H1 (cell line): ENCODE data around the gene TOM1L2. TPM values are rescaled to one million over a fixed set of nuclear protein-coding genes. Genes with fewer than 3 reads are reported as not detected.

Experiments
- CTCF ChIA-PET: fragments of 300-600 bp; sonication (Branson Sonifier 250); formaldehyde crosslinking; loops from one replicate; lab custom pipeline; 2021; ENCODE audit not compliant: partially characterized antibody; lab: Charles Lee
- POLR2A ChIA-PET: fragments of 300-600 bp; sonication (Branson Sonifier 250); formaldehyde crosslinking; loops from one replicate; lab custom pipeline; 2021; ENCODE audit warnings: inconsistent platforms; ENCODE audit not compliant: partially characterized antibody; lab: Charles Lee
- DNase-seq, 2 experiments: peaks; one replicate each; pipeline versions ENCODE4 v3.0.0 to v3.0.0-alpha.2; 2010 to 2022; ENCODE audit warnings: low spot score in 2 of 2, low read depth in 1 of 2, mixed read lengths in 1 of 2
- FAIRE-seq: peaks from 2 replicates; lab custom pipeline; 2011; peaks lifted over from hg19 to GRCh38; lab: Jason Lieb, UNC
- H2AFZ ChIP-seq: 2 replicates; pipeline ENCODE4 v1.8.1; 2012; ENCODE audit warnings: low read length, inconsistent platforms
- H2AK5ac ChIP-seq: 2 replicates; pipeline ENCODE4 v1.6.1; 2013; ENCODE audit warnings: low read depth, low read length
- H2BK120ac ChIP-seq: replicated peaks from 2 replicates; pipeline ENCODE3; 2013; ENCODE audit warnings: low read depth, low read length, inconsistent platforms
- H2BK12ac ChIP-seq: 2 replicates; pipeline ENCODE4 v1.6.1; 2013; ENCODE audit warnings: low read depth, low read length
- H2BK15ac ChIP-seq: 2 replicates; pipeline ENCODE4 v1.6.1; 2013; ENCODE audit warnings: low read length
- H2BK20ac ChIP-seq: 2 replicates; pipeline ENCODE4 v1.6.1; 2013; ENCODE audit warnings: low read length
- H2BK5ac ChIP-seq: 2 replicates; pipeline ENCODE4 v1.6.1; 2013; ENCODE audit warnings: low read depth, low read length
- H3K14ac ChIP-seq: 2 replicates; pipeline ENCODE4 v1.6.1; 2013; ENCODE audit warnings: inconsistent platforms; ENCODE audit not compliant: insufficient read length
- H3K18ac ChIP-seq: 2 replicates; pipeline ENCODE4 v1.6.1; 2013; ENCODE audit warnings: low read length; ENCODE audit errors: extremely low read depth
- H3K23ac ChIP-seq: 2 replicates; pipeline ENCODE4 v1.6.1; 2013; ENCODE audit warnings: inconsistent platforms; ENCODE audit not compliant: insufficient read length
- H3K23me2 ChIP-seq: 2 replicates; pipeline ENCODE4 v1.6.1; 2013; ENCODE audit warnings: low read depth, low read length
- H3K27ac ChIP-seq: 2 replicates; pipeline ENCODE4 v1.6.1; 2011; ENCODE audit warnings: low read depth, low read length, inconsistent platforms
- H3K27me3 ChIP-seq, 4 experiments: replicated peaks in 1 of 4; 1 replicate in 1 of 4; 2 replicates in 3 of 4; pipeline versions ENCODE4 v1.6.1 to v1.8.1; 2011 to 2013; ENCODE audit warnings: low read length in 3 of 4, mild to moderate bottlenecking in 3 of 4, inconsistent platforms in 2 of 4, mixed read lengths in 2 of 4, moderate library complexity in 1 of 4; ENCODE audit not compliant: control insufficient read depth in 3 of 4, insufficient read depth in 3 of 4; ENCODE audit errors: extremely low read depth in 1 of 4
- H3K36me3 ChIP-seq, 4 experiments: 2 replicates each; pipeline versions ENCODE4 v1.6.1 to v1.8.1; 2011 to 2013; ENCODE audit warnings: mild to moderate bottlenecking in 4 of 4, low read length in 3 of 4, moderate library complexity in 2 of 4, control low read depth in 1 of 4, inconsistent platforms in 1 of 4; ENCODE audit not compliant: insufficient read depth in 4 of 4, control insufficient read depth in 2 of 4
- H3K4ac ChIP-seq: replicated peaks from 2 replicates; pipeline ENCODE3; 2013; ENCODE audit warnings: low read length, low read depth, mixed read lengths, inconsistent platforms; ENCODE audit not compliant: insufficient read length
- H3K4me1 ChIP-seq, 4 experiments: replicated peaks in 1 of 4; 1 replicate in 1 of 4; 2 replicates in 3 of 4; pipeline versions ENCODE4 v1.6.1 to v1.8.1; 2011 to 2013; ENCODE audit warnings: low read length in 3 of 4, inconsistent platforms in 2 of 4, mixed read lengths in 1 of 4; ENCODE audit not compliant: insufficient read depth in 4 of 4, control insufficient read depth in 3 of 4
- H3K4me2 ChIP-seq, 2 experiments: 2 replicates each; pipeline versions ENCODE4 v1.6.1 to v1.8.1; 2011 to 2013; ENCODE audit warnings: low read depth in 2 of 2, low read length in 2 of 2, control low read depth in 1 of 2, inconsistent platforms in 1 of 2, mild to moderate bottlenecking in 1 of 2; ENCODE audit not compliant: insufficient read depth in 1 of 2
- H3K4me3 ChIP-seq, 4 experiments: fragments of 200-600, 300-600 bp in 1 of 4; sonication (generic), shearing (Covaris generic), sonication (Bioruptor Twin) in 1 of 4; 2 replicates each; pipeline versions ENCODE4 v1.5.1 to v1.8.1; 2011 to 2016; ENCODE audit warnings: low read length in 4 of 4, low read depth in 3 of 4, control low read depth in 2 of 4, inconsistent platforms in 2 of 4, mild to moderate bottlenecking in 2 of 4, mixed read lengths in 1 of 4, moderate library complexity in 1 of 4; ENCODE audit not compliant: insufficient read depth in 2 of 4; ENCODE audit errors: extremely low read depth in 1 of 4
- H3K56ac ChIP-seq: replicated peaks from 2 replicates; pipeline ENCODE3; 2013; ENCODE audit warnings: low read depth, mild to moderate bottlenecking, mixed read lengths, low read length, inconsistent platforms; ENCODE audit not compliant: insufficient read length
- H3K79me1 ChIP-seq: 2 replicates; pipeline ENCODE4 v1.6.1; 2013; ENCODE audit warnings: low read depth, low read length, control low read depth
- H3K79me2 ChIP-seq, 2 experiments: 2 replicates each; pipeline versions ENCODE4 v1.6.1 to v1.8.1; 2012 to 2013; ENCODE audit warnings: low read length in 2 of 2, mild to moderate bottlenecking in 2 of 2, inconsistent platforms in 1 of 2; ENCODE audit not compliant: insufficient read depth in 2 of 2, control insufficient read depth in 1 of 2
- H3K9ac ChIP-seq, 4 experiments: replicated peaks in 1 of 4; 1 replicate in 1 of 4; 2 replicates in 3 of 4; pipeline versions ENCODE4 v1.6.1 to v1.8.1; 2011 to 2013; ENCODE audit warnings: low read depth in 3 of 4, low read length in 3 of 4, control low read depth in 2 of 4, mild to moderate bottlenecking in 2 of 4, moderate library complexity in 2 of 4, inconsistent platforms in 1 of 4; ENCODE audit errors: extremely low read depth in 1 of 4
- H3K9me3 ChIP-seq, 2 experiments: 2 replicates each; pipeline versions ENCODE4 v1.6.1 to v1.8.1; 2012 to 2013; ENCODE audit warnings: mild to moderate bottlenecking in 2 of 2, moderate library complexity in 2 of 2, control low read depth in 1 of 2, inconsistent platforms in 1 of 2, low read depth in 1 of 2, low read length in 1 of 2, mixed read lengths in 1 of 2; ENCODE audit not compliant: insufficient read depth in 2 of 2
- H4K20me1 ChIP-seq, 2 experiments: replicated peaks in 1 of 2; 2 replicates each; pipeline versions ENCODE3 to v1.8.1; 2011 to 2013; ENCODE audit warnings: inconsistent platforms in 2 of 2, low read length in 2 of 2, mild to moderate bottlenecking in 1 of 2; ENCODE audit not compliant: insufficient read depth in 2 of 2, control insufficient read depth in 1 of 2
- H4K5ac ChIP-seq: 2 replicates; pipeline ENCODE4 v1.6.1; 2013; ENCODE audit warnings: low read length, low read depth, mixed read lengths, inconsistent platforms; ENCODE audit not compliant: insufficient read length
- H4K8ac ChIP-seq: 2 replicates; pipeline ENCODE4 v1.8.0; 2013; ENCODE audit warnings: mild to moderate bottlenecking, moderate library complexity, low read length, inconsistent platforms; ENCODE audit not compliant: insufficient read depth; ENCODE audit errors: extremely low read depth
- H4K91ac ChIP-seq: replicated peaks from 2 replicates; pipeline ENCODE3; 2013; ENCODE audit warnings: low read length, mixed read lengths, inconsistent platforms; ENCODE audit not compliant: insufficient read length
- CEBPB ChIP-seq: IDR thresholded peaks from 2 replicates; pipeline ENCODE4 v1.6.1; 2012; ENCODE audit warnings: low read depth, low read length
- CHD2 ChIP-seq: IDR thresholded peaks from 2 replicates; pipeline ENCODE4 v1.6.1; 2012; ENCODE audit warnings: low read length, improper control_type of control experiment
- EZH2 ChIP-seq: fragments of 200-600 bp; sonication (generic); IDR thresholded peaks from 2 replicates; pipeline ENCODE4 v1.7.1; 2012; ENCODE audit warnings: low read depth, mild to moderate bottlenecking, moderate library complexity, low read length, inconsistent platforms; ENCODE audit not compliant: severe bottlenecking
- GTF2F1 ChIP-seq: IDR thresholded peaks from 2 replicates; pipeline ENCODE4 v1.6.1; 2012; ENCODE audit warnings: low read depth, low read length, improper control_type of control experiment, borderline replicate concordance
- HDAC2 ChIP-seq, 2 experiments: fragments of 300-600 bp in 1 of 2; sonication (generic) in 1 of 2; IDR thresholded peaks; 2 replicates each; pipeline ENCODE4 v1.6.1; 2011 to 2012; ENCODE audit warnings: low read depth in 2 of 2, low read length in 2 of 2, mild to moderate bottlenecking in 2 of 2, moderate library complexity in 2 of 2, borderline replicate concordance in 1 of 2, inconsistent platforms in 1 of 2
- JUND ChIP-seq: IDR thresholded peaks from 2 replicates; pipeline ENCODE4 v1.6.1; 2011; ENCODE audit warnings: mild to moderate bottlenecking, improper control_type of control experiment, low read length
- MAFK ChIP-seq: IDR thresholded peaks from 2 replicates; pipeline ENCODE4 v1.6.1; 2012; ENCODE audit warnings: low read depth, mild to moderate bottlenecking, improper control_type of control experiment, low read length
- MAX ChIP-seq: IDR thresholded peaks from 2 replicates; pipeline ENCODE4 v1.6.1; 2012; ENCODE audit warnings: inconsistent platforms
- RNF2 ChIP-seq: fragments of 200-900, 300-1000 bp; sonication (generic); IDR thresholded peaks from 2 replicates; pipeline ENCODE4 v1.7.1; 2016; ENCODE audit warnings: borderline replicate concordance, low read depth, mild to moderate bottlenecking, antibody characterized with exemption, low read length; ENCODE audit not compliant: poor library complexity, severe bottlenecking; ENCODE audit errors: missing control alignments
- SIN3A ChIP-seq, 2 experiments: IDR thresholded peaks in 1 of 2; conservative IDR thresholded peaks in 1 of 2; 2 replicates each; pipeline ENCODE4 v1.6.1; 2011 to 2012; ENCODE audit warnings: low read length in 2 of 2, improper control_type of control experiment in 1 of 2, low read depth in 1 of 2, mild to moderate bottlenecking in 1 of 2
- TCF12 ChIP-seq: IDR thresholded peaks from 2 replicates; pipeline ENCODE4 v1.6.1; 2011; ENCODE audit warnings: low read depth, mild to moderate bottlenecking, low read length
- WGBS, 2 experiments: shearing (Covaris generic) in 1 of 2; methylation state at CpG; one replicate each; pipeline versions ENCODE4 v1.1.6 to v1.1.7; 2013 to 2015; ENCODE audit warnings: low lambda C conversion rate in 2 of 2, mixed read lengths in 2 of 2, inconsistent platforms in 1 of 2, low coverage in 1 of 2, missing lambda C conversion rate in 1 of 2; ENCODE audit not compliant: insufficient replicate concordance in 2 of 2, insufficient coverage in 1 of 2, insufficient read length in 1 of 2; ENCODE audit errors: extremely low coverage in 1 of 2, missing lambda C conversion rate in 1 of 2; 5-methylcytosine and 5-hydroxymethylcytosine counted together
- polyA plus RNA-seq, 7 experiments: library from polyadenylated mRNA; depleted of rRNA in 3 of 7; stranded (reverse) in 5 of 7; unstranded in 2 of 7; fragments of >200 nt in 5 of 7; fragments of 200-250 nt in 2 of 7; gene quantifications; 1 replicate in 5 of 7; 2 replicates in 1 of 7; 4 replicates in 1 of 7; pipeline versions ENCODE4 v1.2.1 to v1.2.3, GENCODE V29; 2011 to 2013; ENCODE audit warnings: missing spikeins in 2 of 7, mixed read lengths in 2 of 7
- total RNA-seq: library from RNA; stranded (reverse); fragmentation: NEBNext Ultra II Directional; extraction: Animal tissue kit (Norgen Biotek cat#: 25700); gene quantifications from 2 replicates; pipeline ENCODE4 v1.2.1, GENCODE V29; 2021

Gene TOM1L2
- total and polyA plus RNA-seq, 2 of the 8 experiments (the other 6 are each of a cell fraction or from before 2014, with no cell fraction given): 2.0 to 3.4 TPM

GRCh38 chr17:17922070-17922614 is 50.1 kb downstream of the TOM1L2 start:
- Histone ChIP-seq H3K18ac (peak overlapping the region; percentile 49; the same call in 1 of the 2 replicates), H3K9me3 (no peaks in the 10 kb centered on the region), H4K5ac (no peak overlapping the region), H3K23me2 (no peaks in the 10 kb centered on the region; the same call in 1 of the 2 replicates), H4K8ac (peak overlapping the region; percentile 66; the same call in 1 of the 2 replicates), H4K91ac (peak overlapping the region; percentile 22), H3K4me2 (peak overlapping the region in 1 of 2 experiments; percentile 72; a peak in 2 of 4 replicates), H3K79me1 (no peaks in the 10 kb centered on the region), H3K56ac (no peak overlapping the region), H4K20me1 (no peaks in the 10 kb centered on the region), H3K14ac (no peak overlapping the region), H2AK5ac (peak overlapping the region; percentile 43), H2BK120ac (peak overlapping the region; percentile 24), H3K4me1 (peaks cover 13 to 18% (median 16%) of the 10 kb centered on the region in 4 experiments), H3K36me3 (no peaks in the 10 kb centered on the region), H2AFZ (no peak overlapping the region), H2BK15ac (no peak overlapping the region; the same call in 1 of the 2 replicates), H3K4me3 (no peak overlapping the region), H3K79me2 (no peaks in the 10 kb centered on the region), H2BK5ac (peak overlapping the region; percentile 78), H3K27ac (peak overlapping the region; percentile 57), H3K4ac (peak overlapping the region; percentile 0), H3K23ac (no peak overlapping the region), H3K9ac (peak overlapping the region in 1 of 4 experiments; percentile 18; a peak in 1 of 7 replicates), H3K27me3 (no peaks in the 10 kb centered on the region; a peak in 1 of 7 replicates), H2BK12ac (peak overlapping the region; percentile 95), H2BK20ac (peak overlapping the region; percentile 66; the same call in 1 of the 2 replicates)
- 72% methylated on average over 3 of the region's 3 CpGs; no CpG with 5 or more reads in 1 of the 2 experiments for WGBS, 2 experiments
- DNase-seq (no peak), FAIRE-seq (no peak)
- POLR2A ChIA-PET: interaction anchor here (0.7 to 1.9 kb wide), 10 partner anchors 12 to 116 kb away, joined by 3 to 9 read pairs (median 4); partner anchors contain the start of genes ATPAF2 and SREBF1
- CTCF ChIA-PET: interaction anchor here (0.7 to 9.5 kb wide), 18 partner anchors 10 to 134 kb away, joined by 3 to 85 read pairs (median 4); partner anchors contain the start of genes DRC3 and TOM1L2
- TF ChIP-seq TCF12 (no peak), SIN3A (conservative IDR thresholded peaks at IDR 0.05 in 1 of 2, IDR thresholded peaks at IDR 0.05 in 1 of 2; ENCODE audit: low read depth in 1 of 2, low read length in 2 of 2) (no peak), RNF2 (no peak), CEBPB (no peak), CHD2 (no peak), GTF2F1 (no peak), JUND (no peak), HDAC2 (IDR thresholded peaks at IDR 0.05; ENCODE audit: borderline replicate concordance in 1 of 2, low read depth in 2 of 2, low read length in 2 of 2) (no peak), EZH2 (no peak), MAFK (no peak), MAX (no peak)
